ENCODE results near the gene PDCL3.

PDCL3 gene

GRCh38 chr2:100563407-100564247, 834 bp downstream of the PDCL3 start:
- peak; percentile 37 for DNase-seq

GRCh38 chr2:100568989-100569388, 6.2 kb downstream of the PDCL3 start:
- DNase-seq = no peak

GRCh38 chr2:100571668-100572067, 8.9 kb downstream of the PDCL3 start:
- DNase-seq = peak; percentile 26

- no peak for DNase-seq
Observed at GRCh38 chr2:100577777-100578176, 15.0 kb downstream of the PDCL3 start.

GRCh38 chr2:100580367-100581276, 17.8 kb downstream of the PDCL3 start:
- DNase-seq = no peak

GRCh38 chr2:100581277-100581612, 18.5 kb downstream of the PDCL3 start:
- DNase-seq = no peak

GRCh38 chr2:100584816-100585215, 22.0 kb downstream of the PDCL3 start:
- DNase-seq = no peak

- DNase-seq = peak; percentile 27
Observed at GRCh38 chr2:100588071-100588786, 25.4 kb downstream of the PDCL3 start.

- no peak for DNase-seq
Observed at GRCh38 chr2:100589527-100589926, 26.7 kb downstream of the PDCL3 start.

GRCh38 chr2:100592226-100592625, 29.4 kb downstream of the PDCL3 start:
- DNase-seq = no peak

- DNase-seq = no peak
Observed at GRCh38 chr2:100596465-100596864, 33.7 kb downstream of the PDCL3 start.

- DNase-seq = no peak
Observed at GRCh38 chr2:100599566-100599965, 36.8 kb downstream of the PDCL3 start.

GRCh38 chr2:100601661-100602060, 38.9 kb downstream of the PDCL3 start:
- DNase-seq = no peak

GRCh38 chr2:100603414-100603813, 40.6 kb downstream of the PDCL3 start:
- no peak for DNase-seq

GRCh38 chr2:100603948-100604633, 41.3 kb downstream of the PDCL3 start:
- DNase-seq = no peak

GRCh38 chr2:100606332-100606725, 43.5 kb downstream of the PDCL3 start:
- no peak for DNase-seq

- DNase-seq = peak; percentile 15
Observed at GRCh38 chr2:100606726-100607343, 44.0 kb downstream of the PDCL3 start.

- DNase-seq = peak; percentile 34
Observed at GRCh38 chr2:100610381-100610831, 47.6 kb downstream of the PDCL3 start.

- no peak for DNase-seq
Observed at GRCh38 chr2:100611079-100612029, 48.6 kb downstream of the PDCL3 start.

GRCh38 chr2:100612388-100613000, 49.7 kb downstream of the PDCL3 start:
- no peak for DNase-seq

Measured in hematopoietic multipotent progenitor cell treated with erythropoietin and hydrocortisone succinate and interleukin-3 and kit ligand, for 8 days (in vitro differentiated cells).